NCI-H1436 treated with DMSO at 0.1 percent for 48 hours (cell line): Measurements from ENCODE around the gene UTS2B.

Experiments used
- DNase-seq: peaks from one replicate; lab custom pipeline; 2025; lab: John Stamatoyannopoulos, UW

Gene UTS2B

GRCh38 chr3:191352014-191352413 lies 21.7 kb upstream of the UTS2B start:
- no peak for DNase-seq

- no peak for DNase-seq
Observed at GRCh38 chr3:191350396-191351090, 20.2 kb upstream of the UTS2B start.

- DNase-seq: no peak
Observed at GRCh38 chr3:191348098-191348497, 17.8 kb upstream of the UTS2B start.

GRCh38 chr3:191347228-191347627 lies 16.9 kb upstream of the UTS2B start:
- no peak for DNase-seq

GRCh38 chr3:191345334-191345733 lies 15.0 kb upstream of the UTS2B start:
- no peak for DNase-seq

GRCh38 chr3:191343913-191344312 lies 13.6 kb upstream of the UTS2B start:
- DNase-seq: no peak

GRCh38 chr3:191343115-191343514 lies 12.8 kb upstream of the UTS2B start:
- no peak for DNase-seq

- DNase-seq: no peak
Observed at GRCh38 chr3:191342411-191342810, 12.1 kb upstream of the UTS2B start.

GRCh38 chr3:191342006-191342405 lies 11.7 kb upstream of the UTS2B start:
- DNase-seq: no peak

GRCh38 chr3:191340966-191341365 lies 10.6 kb upstream of the UTS2B start:
- DNase-seq: no peak

GRCh38 chr3:191340351-191340750 lies 10.0 kb upstream of the UTS2B start:
- DNase-seq: no peak

GRCh38 chr3:191339316-191339917 lies 9.1 kb upstream of the UTS2B start:
- DNase-seq: no peak

GRCh38 chr3:191338177-191338488 lies 7.8 kb upstream of the UTS2B start:
- DNase-seq: no peak

- no peak for DNase-seq
Observed at GRCh38 chr3:191336833-191337232, 6.5 kb upstream of the UTS2B start.

GRCh38 chr3:191334346-191334893 lies 4.1 kb upstream of the UTS2B start:
- no peak for DNase-seq

- no peak for DNase-seq
Observed at GRCh38 chr3:191333298-191333880, 3.1 kb upstream of the UTS2B start.

- DNase-seq: no peak
Observed at GRCh38 chr3:191331388-191331787, 1.1 kb upstream of the UTS2B start.

- DNase-seq: no peak
Observed at GRCh38 chr3:191330530-191331048, 263 bp upstream of the UTS2B start.

GRCh38 chr3:191328962-191329653 lies 1.2 kb downstream of the UTS2B start, which contains the start of gene CCDC50:
TSS of gene CCDC50 (plus strand) at chr3:191329394. CDS start at chr3:191329675, 281 bp downstream.
- DNase-seq: peak; percentile 17

- DNase-seq: no peak
Observed at GRCh38 chr3:191328383-191328961, 1.9 kb downstream of the UTS2B start.

- DNase-seq: no peak
Observed at GRCh38 chr3:191327526-191327925, 2.8 kb downstream of the UTS2B start.

- no peak for DNase-seq
Observed at GRCh38 chr3:191324936-191325335, 5.4 kb downstream of the UTS2B start.
